Measurements from ENCODE around the gene NAV2. TPM values are rescaled to one million over a fixed set of nuclear protein-coding genes. Genes with fewer than 3 reads are reported as not detected.

Gene NAV2
- total RNA-seq, 1 experiment from 2014 or later = 2.1 TPM

GRCh38 chr11:20105427-20105826, 392.8 kb downstream of the NAV2 start (continued):
- TF ChIP-seq CBX3 (IDR thresholded peaks at IDR 0.05; ENCODE audit: low read depth) = no peak

- ATAC-seq (no peak), DNase-seq (ENCODE audit: low read depth, low spot score) (no peak)
- CTCF ChIA-PET = interaction anchor here (2.1 kb wide), 1 partner anchor 23 kb away, joined by 4 read pairs; no protein-coding TSS in a partner anchor
- intact Hi-C loops (cut with micrococcal nuclease) = loop anchor here (5.0 to 10.0 kb wide), 2 partner anchors 173 to 1035 kb away; no protein-coding TSS in a partner anchor
- Histone ChIP-seq H3K9me2 (ENCODE audit: insufficient read depth) (no peaks in the 10 kb centered on the region), H3K79me2 (ENCODE audit: insufficient read depth, low read length) (no peaks in the 10 kb centered on the region), H4K20me1 (ENCODE audit: insufficient read depth) (no peaks in the 10 kb centered on the region), H3K27me3 (ENCODE audit: insufficient read depth, low read length) (no peaks in the 10 kb centered on the region), H3K4me2 (ENCODE audit: low read length) (no peak overlapping the region), H3K4me1 (ENCODE audit: control insufficient read depth in 1 of 2, insufficient read depth in 2 of 2, low read length in 2 of 2) (peaks cover 14 to 27% of the 10 kb centered on the region in 2 experiments), H3K9me3 (ENCODE audit: control insufficient read depth in 1 of 2, insufficient read depth in 1 of 2, low read depth in 1 of 2, low read length in 2 of 2) (no peaks in the 10 kb centered on the region), H3K27ac (ENCODE audit: low read depth, low read length) (no peak overlapping the region), H3K4me3 (replicated peaks in 1 of 2; ENCODE audit: low read depth in 1 of 2, low read length in 2 of 2) (no peak overlapping the region), H3K36me3 (ENCODE audit: control insufficient read depth in 1 of 2, insufficient read depth in 2 of 2, low read length in 2 of 2) (no peaks in the 10 kb centered on the region), H3K9ac (ENCODE audit: low read length) (no peak overlapping the region), H2AFZ (ENCODE audit: low read depth, low read length, poor library complexity, severe bottlenecking) (no peak overlapping the region)
- POLR2A ChIA-PET = no interaction called here
- TF ChIP-seq RAD21 (IDR thresholded peaks at IDR 0.05; ENCODE audit: low read depth) (no peak), SIN3A (IDR thresholded peaks at IDR 0.05; ENCODE audit: low read depth) (no peak), YY1 (IDR thresholded peaks at IDR 0.05; ENCODE audit: extremely low read depth, insufficient replicate concordance, low read depth, low read length) (no peak), POLR2A (IDR thresholded peaks at IDR 0.05; ENCODE audit: borderline replicate concordance, extremely low read depth, insufficient read depth, insufficient read length) (no peak), POLR2AphosphoS5 (IDR thresholded peaks at IDR 0.05; ENCODE audit: low read depth, low read length) (no peak)
- no TSS peak for BruUV-seq (replicated peaks)
- RAD21 ChIA-PET (ENCODE audit: low non-redundant PET in 1 of 2, low total read pairs in 2 of 2, uncharacterized antibody in 2 of 2, unreplicated experiment in 2 of 2) = no interaction called here
These were observed 397.3 kb downstream of the NAV2 start for GRCh38 chr11:20109731-20110445.

All from HCT116 (cell line).